EL (cell line): Measurements from ENCODE around the gene LRRC8C.
"Not testable (repeated sequence)": the region's sequence is repeated elsewhere in the genome, so short reads cannot be mapped to it uniquely, and the experiment has no call there.

ENCODE experiments used
- DNase-seq: peaks from one replicate; pipeline ENCODE4 v3.0.0-alpha.2; 2016

Gene LRRC8C

GRCh38 chr1:89632657-89633247 lies at the start of gene LRRC8C:
Gene LRRC8C (plus strand): TSS chr1:89633120. CDS start chr1:89686474, 53,354 bp downstream.
- peak; percentile 85 for DNase-seq

DNA sequence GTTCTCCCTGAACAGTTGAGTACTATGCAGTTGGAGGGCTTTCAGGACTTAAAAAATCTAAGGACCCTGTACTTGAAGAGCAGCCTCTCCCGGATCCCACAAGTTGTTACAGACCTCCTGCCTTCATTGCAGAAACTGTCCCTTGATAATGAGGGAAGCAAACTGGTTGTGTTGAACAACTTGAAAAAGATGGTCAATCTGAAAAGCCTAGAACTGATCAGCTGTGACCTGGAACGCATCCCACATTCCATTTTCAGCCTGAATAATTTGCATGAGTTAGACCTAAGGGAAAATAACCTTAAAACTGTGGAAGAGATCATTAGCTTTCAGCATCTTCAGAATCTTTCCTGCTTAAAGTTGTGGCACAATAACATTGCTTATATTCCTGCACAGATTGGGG lies 48.7 kb upstream of the LRRC8C start:
- DNase-seq: no peak

GRCh38 chr1:89584781-89585180 lies 48.1 kb upstream of the LRRC8C start:
- no peak for DNase-seq

DNA sequence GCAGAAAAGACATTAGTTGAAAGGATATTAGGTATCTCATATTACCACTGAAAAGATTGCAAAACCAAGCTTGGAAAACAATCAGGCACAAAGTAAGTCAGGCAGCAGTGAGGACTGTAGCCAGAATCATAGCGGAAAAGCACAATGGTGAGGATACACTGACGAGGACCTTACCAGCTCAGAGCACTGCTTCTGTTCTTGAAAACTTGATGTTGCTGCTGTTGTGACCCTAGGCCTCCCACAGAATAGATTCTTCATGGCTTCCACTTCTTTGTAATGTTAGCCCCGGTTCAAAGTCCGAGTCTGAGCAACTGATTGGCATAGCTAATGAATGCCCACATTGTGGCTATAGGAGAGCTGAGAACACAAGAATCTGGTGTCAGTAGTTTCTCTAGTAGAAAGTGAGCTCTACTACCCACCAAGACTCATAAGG lies 45.2 kb upstream of the LRRC8C start:
- no peak for DNase-seq

- DNase-seq: no peak
These were observed 44.4 kb upstream of the LRRC8C start for GRCh38 chr1:89588480-89588879.

DNA sequence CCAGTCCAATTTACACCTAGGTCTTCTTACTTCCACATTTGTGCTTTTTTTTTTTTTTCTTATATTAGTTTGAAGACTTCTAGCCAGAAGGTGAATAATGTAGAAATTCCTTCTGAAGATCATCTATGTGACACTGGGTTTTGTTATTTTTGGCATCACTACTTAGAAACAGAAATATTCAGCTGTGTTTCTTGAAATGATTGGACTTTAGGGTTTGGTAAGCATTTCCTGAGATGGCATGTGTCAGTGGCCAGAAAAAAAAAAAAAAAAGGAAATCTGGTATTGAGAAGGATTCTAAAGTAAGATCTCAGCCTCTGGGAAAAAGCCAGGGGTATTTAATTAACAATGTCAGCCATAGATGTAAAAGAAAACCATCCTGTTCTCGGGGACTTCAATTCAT lies 43.4 kb upstream of the LRRC8C start:
- peak; percentile 19 for DNase-seq

- DNase-seq: no peak
These were observed 42.4 kb upstream of the LRRC8C start for GRCh38 chr1:89590341-89591080.

GRCh38 chr1:89592861-89593302 lies 40.0 kb upstream of the LRRC8C start:
- not testable (repeated sequence) for DNase-seq

DNA sequence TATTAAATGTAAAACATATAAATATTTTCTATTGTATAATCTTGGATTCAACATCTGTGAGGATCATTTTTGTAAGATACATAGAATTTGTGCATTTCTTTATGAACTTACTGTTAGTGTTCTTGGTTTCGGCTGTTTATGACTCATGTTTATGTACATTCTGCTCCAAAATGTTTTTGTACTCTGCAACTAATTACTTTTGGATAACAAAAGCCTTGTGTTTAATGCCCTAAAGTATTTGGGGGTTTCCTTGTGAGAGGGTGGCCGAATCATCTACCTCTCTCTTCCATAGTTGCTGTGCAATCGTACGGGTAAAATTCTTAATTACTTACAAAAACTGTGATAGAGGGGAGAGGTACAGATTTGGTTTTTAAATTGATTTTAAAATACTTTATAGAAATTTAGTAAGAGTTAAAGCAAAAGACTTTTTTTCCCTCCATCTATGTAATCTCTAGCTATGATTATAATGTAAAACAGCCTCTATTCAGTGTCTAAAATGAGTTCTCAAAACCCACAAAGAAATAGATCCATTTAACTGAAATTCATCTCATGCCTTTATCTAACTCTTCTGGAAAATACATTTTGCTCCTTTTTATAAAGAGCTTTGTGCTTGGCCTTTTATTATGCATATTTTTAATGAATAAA lies 38.7 kb upstream of the LRRC8C start:
- DNase-seq: no peak

GRCh38 chr1:89596698-89597097 lies 36.2 kb upstream of the LRRC8C start:
- no peak for DNase-seq

GRCh38 chr1:89598450-89599331 lies 34.2 kb upstream of the LRRC8C start:
- DNase-seq: peak; percentile 36

GRCh38 chr1:89599332-89599630 lies 33.6 kb upstream of the LRRC8C start:
- DNase-seq: no peak

DNA sequence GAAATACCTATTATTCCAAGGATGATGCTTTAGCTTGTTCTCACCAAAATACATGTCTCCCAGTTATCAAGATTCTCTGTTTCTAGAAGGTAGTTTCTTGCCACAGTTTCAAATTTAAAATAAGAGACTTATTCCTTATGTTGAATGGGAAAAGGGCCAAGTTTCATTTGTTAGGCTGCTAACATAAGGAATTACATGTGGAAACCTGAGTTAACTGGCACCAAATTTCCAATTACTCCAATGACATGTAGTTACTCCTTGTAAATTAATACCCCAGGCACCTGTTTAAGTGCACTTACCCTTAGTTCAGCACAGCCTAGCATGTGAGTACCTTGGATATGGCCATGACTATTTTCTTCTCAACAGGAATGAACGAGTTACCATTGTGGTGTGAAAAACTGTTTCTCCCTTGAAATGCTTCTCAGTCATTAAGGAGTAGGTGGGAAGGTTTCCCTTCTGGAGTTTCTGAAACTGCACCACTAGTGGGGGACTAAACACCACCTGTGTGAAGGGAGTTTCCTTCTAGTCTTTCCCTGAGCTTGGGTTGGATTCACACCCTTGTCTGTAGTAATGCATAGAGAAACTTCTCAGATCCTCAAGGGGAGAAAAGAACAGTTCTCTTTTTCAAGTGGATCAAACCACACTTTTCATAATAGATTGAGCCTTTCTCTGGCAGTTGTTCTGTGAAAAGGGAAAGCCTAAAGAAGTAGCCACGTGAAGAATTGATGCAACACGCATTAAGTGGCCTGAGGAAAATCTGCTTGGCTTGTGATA lies 32.3 kb upstream of the LRRC8C start:
- DNase-seq: no peak

DNA sequence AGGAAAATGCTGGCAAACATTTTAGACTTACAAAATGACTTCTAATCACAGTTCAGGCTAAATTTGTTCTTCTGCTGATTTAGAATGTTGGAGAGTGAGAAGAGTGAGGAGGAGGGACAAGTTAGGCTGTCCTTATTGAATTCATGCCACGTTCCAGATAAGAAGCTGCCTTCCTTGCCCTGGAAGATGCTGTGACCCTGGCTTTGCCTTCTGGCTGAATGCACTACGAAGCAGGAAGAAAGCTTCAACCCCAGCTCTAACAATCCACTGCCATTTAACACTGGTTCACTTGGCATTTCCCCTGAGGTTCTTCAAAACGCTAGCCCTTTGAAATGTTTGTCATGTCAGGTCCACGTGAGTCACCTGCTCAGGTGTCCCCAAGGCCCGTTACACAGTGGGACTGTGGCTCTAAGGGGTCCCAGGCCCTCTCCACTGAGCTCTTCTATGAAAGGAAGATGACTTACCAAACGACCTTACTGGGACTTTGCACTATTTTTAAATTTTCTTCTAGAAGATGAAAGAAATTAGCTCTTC lies 30.0 kb upstream of the LRRC8C start:
- DNase-seq: no peak

- DNase-seq: peak; percentile 39
These were observed 29.1 kb upstream of the LRRC8C start for GRCh38 chr1:89603651-89604413.

GRCh38 chr1:89604414-89604735 lies 28.5 kb upstream of the LRRC8C start:
- no peak for DNase-seq

DNA sequence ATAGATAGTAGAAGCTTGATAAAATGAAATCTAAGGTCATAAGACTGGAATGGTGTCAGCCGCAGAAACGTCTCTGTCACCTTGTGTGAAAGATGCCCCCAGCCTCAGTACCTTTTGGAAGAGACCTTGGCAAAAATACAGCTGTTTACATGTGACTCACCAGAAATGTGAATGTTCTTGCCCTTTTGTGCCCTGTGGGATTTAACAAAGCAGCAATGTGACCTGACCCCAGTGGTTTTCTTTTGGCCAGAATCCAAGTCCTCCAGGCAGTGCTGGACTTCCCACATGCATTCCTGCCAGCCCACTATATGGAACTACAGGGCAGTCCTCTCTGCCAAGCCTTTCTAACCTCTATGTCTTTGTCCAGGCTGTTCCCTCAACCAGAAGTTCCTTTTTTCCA lies 27.2 kb upstream of the LRRC8C start:
- DNase-seq: peak; percentile 89

DNA sequence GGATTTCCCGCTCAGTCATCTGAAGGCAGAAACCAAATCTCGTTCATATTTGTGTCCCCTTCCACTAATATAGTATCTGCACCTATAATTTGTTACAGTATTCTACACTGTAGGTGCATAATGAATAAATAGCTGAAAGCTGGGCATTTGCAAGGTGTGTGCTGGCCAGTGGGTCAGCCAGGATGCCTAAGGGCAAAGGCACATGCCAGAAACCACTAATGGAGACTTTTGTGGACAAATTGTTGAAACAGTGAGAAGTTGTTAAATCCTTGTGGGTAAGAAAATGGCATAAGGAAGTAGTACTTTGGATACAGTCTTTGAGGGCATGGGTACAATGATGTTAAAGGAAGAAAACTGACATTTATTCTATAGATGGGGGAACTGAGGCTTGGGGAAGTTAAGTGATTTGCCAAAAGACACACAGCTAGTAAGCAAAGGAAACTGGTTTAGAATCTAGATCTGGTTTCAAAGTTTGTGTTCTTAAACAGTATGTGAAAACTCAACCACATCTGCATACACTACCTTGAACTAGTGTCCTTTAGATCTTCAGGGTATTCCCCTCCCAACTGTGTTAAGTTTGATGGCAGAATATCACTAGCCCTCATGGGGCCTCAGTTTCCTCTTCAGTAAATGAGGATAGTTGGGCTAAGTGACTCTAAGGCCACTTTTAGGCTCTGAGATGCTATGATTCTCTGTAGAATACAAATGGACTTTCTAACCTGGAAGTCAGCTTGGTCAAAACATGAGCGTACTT lies 26.5 kb upstream of the LRRC8C start:
- DNase-seq: no peak

GRCh38 chr1:89607156-89607555 lies 25.8 kb upstream of the LRRC8C start:
- DNase-seq: no peak

DNA sequence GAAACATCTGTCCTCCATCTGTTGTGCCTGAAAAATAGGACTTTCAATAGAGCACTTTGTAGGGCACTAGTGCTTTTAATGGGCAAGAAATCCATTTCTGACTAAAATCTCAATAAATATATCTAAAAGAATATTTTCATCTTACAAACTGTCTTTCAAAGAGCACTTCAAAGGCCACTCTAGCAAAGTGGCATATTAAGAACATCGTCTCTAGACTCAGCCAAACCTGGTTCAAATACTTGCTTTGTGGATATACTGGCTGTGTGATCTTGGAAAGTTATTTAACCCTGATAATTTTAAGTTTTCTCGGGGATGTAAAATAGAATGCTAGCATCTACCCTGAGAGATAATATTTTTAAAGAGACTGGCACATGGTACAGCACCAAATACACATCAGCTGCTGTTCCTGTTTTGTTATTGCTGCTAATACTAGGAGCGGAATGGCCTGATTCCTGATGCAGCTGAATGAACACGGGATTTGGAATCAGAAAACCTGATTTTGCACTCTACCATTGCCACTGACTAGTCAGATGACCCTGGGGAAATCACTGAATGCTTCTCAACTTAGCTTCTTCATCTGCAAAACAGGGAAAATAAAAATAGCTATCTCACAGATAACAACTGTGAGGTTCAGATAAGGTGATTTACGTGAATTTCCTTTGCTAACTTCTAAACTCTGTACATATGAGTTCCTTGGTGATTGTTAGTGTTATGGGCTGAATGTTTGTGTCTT lies 25.2 kb upstream of the LRRC8C start:
- no peak for DNase-seq
